Neural crest cell (in vitro differentiated cells): ENCODE measurements around the gene OR52E6. TPM values are rescaled to one million over a fixed set of nuclear protein-coding genes. Genes with fewer than 3 reads are reported as not detected.

ENCODE experiments used
- DNase-seq: peaks from one replicate; pipeline ENCODE4 v3.0.0; 2021; ENCODE audit warnings: low read depth, mixed read lengths, low spot score
- H3K27ac Mint-ChIP-seq: one replicate; pipeline ENCODE4 v1.8.0; 2021; ENCODE audit warnings: mild to moderate bottlenecking, mixed read lengths; ENCODE audit not compliant: unreplicated experiment
- H3K27me3 Mint-ChIP-seq: 2 replicates; pipeline ENCODE4 v1.8.0; 2021; ENCODE audit warnings: low read depth, mild to moderate bottlenecking, mixed read lengths
- H3K36me3 Mint-ChIP-seq: 2 replicates; pipeline ENCODE4 v1.8.0; 2021; ENCODE audit warnings: low read depth, mild to moderate bottlenecking, mixed read lengths
- H3K4me1 Mint-ChIP-seq: 2 replicates; pipeline ENCODE4 v1.8.0; 2021; ENCODE audit warnings: mixed read lengths
- H3K4me3 Mint-ChIP-seq: one replicate; pipeline ENCODE4 v1.8.0; 2021; ENCODE audit warnings: mild to moderate bottlenecking, mixed read lengths
- H3K9me3 Mint-ChIP-seq: 2 replicates; pipeline ENCODE4 v1.8.0; 2021; ENCODE audit warnings: mixed read lengths
- CTCF ChIP-seq: fragments of 200-600 bp; sonication (generic); conservative IDR thresholded peaks from 2 replicates; pipeline ENCODE4 v1.5.0; 2021; ENCODE audit warnings: antibody characterized with exemption, mild to moderate bottlenecking
- total RNA-seq: library from RNA; stranded (reverse); gene quantifications from 2 replicates; pipeline ENCODE4 v1.2.1, GENCODE V29; 2021

Gene OR52E6
- total RNA-seq, 1 donor from 2014 or later, result not detected

- no peaks in the 10 kb centered on the region for H3K36me3 Mint-ChIP-seq
- DNase-seq, result no peak
- no peak overlapping the region for H3K27ac Mint-ChIP-seq
- no peak for TF ChIP-seq CTCF
- peaks cover 30% of the 10 kb centered on the region for H3K27me3 Mint-ChIP-seq
- H3K9me3 Mint-ChIP-seq, result no peaks in the 10 kb centered on the region
- H3K4me3 Mint-ChIP-seq, result no peak overlapping the region
- H3K4me1 Mint-ChIP-seq, result no peaks in the 10 kb centered on the region
These were observed 36.9 kb upstream of the OR52E6 start for GRCh38 chr11:5878564-5878963.

DNA sequence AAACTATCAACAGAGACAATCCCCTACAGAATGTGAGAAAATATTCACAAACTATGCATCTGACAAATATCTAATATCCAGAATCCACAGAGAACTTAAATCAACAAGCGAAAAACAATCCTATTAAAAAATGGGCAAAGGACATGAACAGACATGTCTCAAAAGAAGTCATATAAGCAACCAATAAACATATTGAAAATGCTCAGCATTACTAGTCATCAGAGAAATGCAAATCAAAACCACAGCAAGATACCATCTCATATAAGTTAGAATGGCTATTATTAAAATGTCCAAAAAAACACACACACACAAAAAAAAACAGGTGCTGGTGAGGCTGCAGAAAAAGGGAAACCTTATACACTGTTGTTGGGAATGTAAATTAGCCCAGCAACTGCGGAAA, 24.1 kb upstream of the OR52E6 start:
- peaks cover 6% of the 10 kb centered on the region for H3K9me3 Mint-ChIP-seq
- H3K4me1 Mint-ChIP-seq, result no peaks in the 10 kb centered on the region

GRCh38 chr11:5857590-5857989, 15.9 kb upstream of the OR52E6 start, which contains the start of gene OR52E8:
TSS of gene OR52E8 (minus strand) at chr11:5857690. CDS start at chr11:5857690, 0 bp downstream.
- no peak for DNase-seq
- Mint-ChIP-seq H3K4me3 (no peak within 1 kb of the TSS), H3K9me3 (peaks cover 3% of the 10 kb centered on the region), H3K4me1 (no peaks in the 10 kb centered on the region), H3K36me3 (no peaks in the 10 kb centered on the region), H3K27me3 (peaks cover 34% of the 10 kb centered on the region), H3K27ac (no peak within 1 kb of the TSS)
- no peak for TF ChIP-seq CTCF

More for the DNA sequence above, 24.1 kb upstream of the OR52E6 start:
- H3K4me3 Mint-ChIP-seq, result no peak overlapping the region
- no peak for DNase-seq
- no peak for TF ChIP-seq CTCF
- H3K27ac Mint-ChIP-seq, result no peak overlapping the region
- peaks cover 17% of the 10 kb centered on the region for H3K27me3 Mint-ChIP-seq
- no peaks in the 10 kb centered on the region for H3K36me3 Mint-ChIP-seq

DNA sequence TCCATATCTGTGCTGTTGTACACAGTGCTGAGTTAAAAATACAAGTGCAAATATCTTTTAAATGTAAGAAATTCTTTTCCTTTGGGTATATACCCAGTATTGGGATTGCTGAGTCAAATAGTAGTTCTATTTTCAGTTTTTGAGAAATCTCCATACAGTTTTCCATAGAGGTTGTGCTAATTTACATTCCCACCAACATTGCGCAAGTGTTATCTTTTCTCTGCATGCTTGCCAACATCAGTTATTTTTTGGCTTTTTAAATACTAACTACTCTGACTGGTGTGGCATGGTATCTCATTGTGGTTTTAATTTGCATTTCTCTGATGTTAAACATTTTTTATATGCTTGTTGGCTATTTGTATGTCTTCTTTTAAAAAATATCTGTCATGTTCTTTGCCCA, 9.3 kb upstream of the OR52E6 start:
- peaks cover 17% of the 10 kb centered on the region for H3K27me3 Mint-ChIP-seq
- TF ChIP-seq CTCF, result no peak
- H3K4me1 Mint-ChIP-seq, result no peaks in the 10 kb centered on the region
- no peak overlapping the region for H3K4me3 Mint-ChIP-seq
- H3K27ac Mint-ChIP-seq, result no peak overlapping the region
- DNase-seq, result no peak
- peaks cover 7% of the 10 kb centered on the region for H3K9me3 Mint-ChIP-seq
- no peaks in the 10 kb centered on the region for H3K36me3 Mint-ChIP-seq

- no peak overlapping the region for H3K27ac Mint-ChIP-seq
These were observed 6.0 kb upstream of the OR52E6 start for GRCh38 chr11:5847711-5848110.

More at GRCh38 chr11:5847711-5848110, 6.0 kb upstream of the OR52E6 start:
- H3K36me3 Mint-ChIP-seq, result no peaks in the 10 kb centered on the region
- H3K4me1 Mint-ChIP-seq, result no peaks in the 10 kb centered on the region
- H3K9me3 Mint-ChIP-seq, result peaks cover 5% of the 10 kb centered on the region
- no peak for TF ChIP-seq CTCF
- no peak overlapping the region for H3K4me3 Mint-ChIP-seq
- DNase-seq, result no peak
- peaks cover 8% of the 10 kb centered on the region for H3K27me3 Mint-ChIP-seq
